HG03378 (cell line): ENCODE results near the gene SNN.

Experiments used
- ATAC-seq: cut with Tn5 transposase; IDR thresholded peaks from one replicate; pipeline ENCODE4 v1.9.1; 2021; ENCODE audit warnings: mild to moderate bottlenecking, moderate library complexity; ENCODE audit not compliant: unreplicated experiment

The SNN gene

DNA sequence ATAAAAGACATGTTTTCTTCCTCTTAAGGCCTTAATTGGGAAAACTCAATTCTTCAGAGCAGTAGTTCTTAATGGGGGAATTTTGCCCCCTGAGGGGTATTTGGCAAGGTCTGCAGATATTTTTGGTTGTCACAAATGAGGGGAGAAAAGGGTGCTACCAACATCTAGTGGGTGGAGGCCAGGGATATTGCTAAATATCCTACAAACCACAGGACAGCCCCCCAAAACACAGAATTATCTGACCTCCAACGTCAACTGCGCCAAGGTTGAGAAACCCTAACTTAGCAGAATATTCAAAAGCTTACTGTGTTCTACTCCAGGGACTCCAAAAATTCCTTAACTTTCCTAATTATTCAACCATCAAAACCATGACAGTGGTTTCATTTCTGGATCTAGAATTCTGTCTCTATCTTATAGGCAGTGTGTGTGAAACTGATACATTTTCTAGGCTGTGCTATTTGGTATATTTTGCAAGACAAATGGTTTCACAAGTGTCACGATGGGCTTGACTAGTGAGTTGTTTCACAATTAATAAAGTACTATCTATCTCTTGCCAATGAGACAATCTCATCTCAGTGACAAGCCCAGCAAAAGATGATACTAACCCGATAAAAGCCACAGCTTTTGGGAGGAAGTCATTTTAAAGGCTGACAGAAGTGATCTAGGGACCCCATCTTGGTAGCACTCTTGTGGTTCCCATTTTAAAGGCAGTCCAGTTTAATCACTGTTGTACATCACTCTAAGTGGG is 59.7 kb downstream of the SNN start:
- ATAC-seq = no peak
